22Rv1 (cell line): ENCODE data around the gene ADCY2.

Source experiments
- CTCF ChIP-seq: fragments of 450-650 bp; IDR thresholded peaks from 2 replicates; pipeline ENCODE4 v1.5.1; 2017; ENCODE audit warnings: mild to moderate bottlenecking
- ZFX ChIP-seq: fragments of 450-650 bp; IDR thresholded peaks from 2 replicates; pipeline ENCODE4 v1.6.1; 2017; ENCODE audit warnings: antibody characterized with exemption, borderline replicate concordance

GRCh38 chr5:7755958-7756357 lies 360.0 kb downstream of the ADCY2 start:
- TF ChIP-seq CTCF (no peak), ZFX (no peak)
